SK-N-DZ (cell line): Measurements from ENCODE around the gene GRIN1.

Source experiments
- DNase-seq: peaks from one replicate; pipeline ENCODE4 v3.0.0-alpha.2; 2015; ENCODE audit warnings: low spot score

Gene GRIN1

DNA sequence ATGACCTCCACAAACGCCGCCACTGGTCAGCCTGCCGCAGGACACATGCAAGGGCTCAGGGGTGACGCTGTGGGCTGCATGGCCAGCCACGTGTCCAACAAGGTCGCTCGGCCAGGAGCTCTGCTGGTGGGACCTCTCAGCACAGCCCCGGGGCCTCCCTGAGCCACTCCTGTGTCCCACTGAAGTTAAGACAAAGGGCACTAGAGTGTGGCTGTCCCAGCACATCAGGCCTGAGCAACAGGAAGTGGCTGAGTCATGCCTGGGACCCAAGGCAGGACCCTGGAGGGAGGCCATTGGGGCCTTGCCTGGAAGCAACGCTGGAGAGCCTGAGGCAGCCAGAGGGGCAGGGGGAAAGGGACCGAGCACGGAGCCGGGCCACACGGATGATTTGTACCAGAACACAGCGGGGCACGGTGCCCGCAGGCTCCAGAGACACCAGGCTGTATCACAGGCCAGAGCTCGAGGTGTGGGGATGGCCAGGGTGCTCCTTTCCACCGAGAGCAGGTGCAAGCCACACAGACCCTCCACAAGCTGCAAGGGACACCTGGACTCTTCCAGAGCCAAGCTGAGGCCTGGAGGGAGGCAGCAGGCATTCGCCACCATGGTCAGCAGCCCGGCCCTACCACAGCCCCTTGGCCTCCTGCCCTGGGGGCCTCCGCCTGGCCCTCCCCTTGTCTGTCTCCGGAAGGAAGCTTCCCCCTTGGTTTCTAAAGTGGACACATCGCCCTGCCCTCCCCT is 39.4 kb downstream of the GRIN1 start:
- no peak for DNase-seq

DNA sequence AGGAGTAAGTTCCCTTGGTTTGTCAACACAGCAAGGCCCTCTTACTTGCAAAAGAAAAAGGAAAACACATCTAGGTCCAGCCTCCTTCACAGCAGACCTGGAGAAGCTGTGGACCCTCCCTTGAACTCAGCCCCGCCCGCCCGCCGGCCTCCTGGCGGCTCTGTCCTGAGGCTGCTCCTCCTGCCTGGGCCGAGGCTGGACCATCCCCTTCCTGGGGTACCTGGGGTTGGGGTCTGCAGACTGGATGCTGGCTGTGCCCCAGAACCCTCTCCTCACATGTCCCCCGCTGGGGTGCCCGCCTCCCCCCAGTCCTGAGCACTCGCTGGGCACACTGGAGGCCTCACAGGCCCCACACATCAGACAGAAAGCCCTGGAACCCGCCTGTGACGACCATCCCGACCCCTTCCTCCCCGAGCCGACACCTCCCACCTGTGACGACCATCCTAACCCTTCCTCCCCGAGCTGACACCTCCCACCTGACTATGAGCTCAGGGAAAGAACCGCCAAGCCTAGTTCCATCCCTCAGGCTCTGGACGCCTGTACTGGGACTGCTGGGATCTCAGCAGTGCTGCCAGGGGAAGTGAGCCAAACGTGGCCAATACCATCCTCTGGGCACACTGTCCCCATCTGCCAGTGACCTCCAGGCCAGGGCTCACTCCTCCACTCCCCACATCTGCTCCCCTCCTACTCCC is 40.1 kb downstream of the GRIN1 start:
- no peak for DNase-seq

DNA sequence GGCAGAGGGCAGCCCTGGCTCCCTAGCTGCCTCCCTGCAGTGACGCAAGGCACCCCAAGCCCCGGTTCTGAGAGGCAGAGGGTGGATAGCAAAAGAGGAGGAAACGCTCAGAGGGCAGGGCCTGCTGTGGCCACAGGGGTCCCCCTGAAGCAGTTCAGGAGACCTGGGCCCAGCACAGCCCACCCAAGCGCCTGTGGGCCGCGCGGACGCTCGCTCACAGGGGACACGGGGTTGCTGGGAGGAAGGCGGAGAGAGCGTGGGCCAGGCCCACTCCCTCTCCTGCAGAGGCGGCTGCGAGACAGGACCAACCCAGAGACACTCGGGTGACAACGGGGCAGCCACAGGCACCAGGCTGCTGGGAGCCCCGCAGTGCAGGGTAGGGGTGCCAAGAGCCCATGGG is 40.8 kb downstream of the GRIN1 start:
- DNase-seq, result no peak

DNA sequence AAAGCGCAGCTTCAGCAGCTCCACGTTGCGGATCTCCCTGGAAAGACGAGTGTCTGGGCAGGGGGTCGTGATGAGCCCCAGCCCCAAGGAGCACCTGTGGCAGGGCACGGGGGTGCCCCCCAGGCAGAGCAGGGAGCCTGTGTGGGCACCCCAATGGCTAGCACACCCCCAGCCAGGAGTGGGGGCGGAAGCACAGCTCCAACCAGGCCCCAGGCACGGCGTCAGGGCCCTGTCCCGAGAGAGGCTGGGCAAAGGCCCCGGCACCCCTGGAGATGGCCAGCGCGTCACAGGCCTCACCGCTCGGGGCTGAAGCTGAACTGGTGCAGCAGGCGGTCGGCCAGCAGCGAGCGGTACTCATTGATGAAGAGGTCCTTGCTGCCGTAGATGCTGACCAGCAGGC is 41.5 kb downstream of the GRIN1 start:
- no peak for DNase-seq

DNA sequence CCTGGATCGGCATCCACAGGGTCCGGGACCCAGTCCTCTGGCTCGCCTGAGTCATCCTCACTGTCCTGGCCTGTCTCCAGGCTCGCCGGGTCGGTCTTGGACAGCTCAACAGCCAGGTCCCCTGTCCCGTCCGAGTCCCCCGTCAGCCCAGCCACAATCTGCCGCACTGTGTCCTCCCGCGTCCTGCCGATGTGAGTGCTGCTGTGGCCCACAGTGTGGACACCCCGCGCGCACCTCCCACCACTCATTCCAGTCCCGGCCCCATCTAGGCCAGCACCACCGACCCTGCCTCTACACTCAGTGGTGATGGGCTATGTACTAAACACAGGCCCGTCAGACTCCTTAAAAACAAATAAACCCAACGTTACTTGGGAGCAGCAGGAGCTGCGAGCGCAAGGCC is 42.7 kb downstream of the GRIN1 start:
- DNase-seq, result no peak

DNA sequence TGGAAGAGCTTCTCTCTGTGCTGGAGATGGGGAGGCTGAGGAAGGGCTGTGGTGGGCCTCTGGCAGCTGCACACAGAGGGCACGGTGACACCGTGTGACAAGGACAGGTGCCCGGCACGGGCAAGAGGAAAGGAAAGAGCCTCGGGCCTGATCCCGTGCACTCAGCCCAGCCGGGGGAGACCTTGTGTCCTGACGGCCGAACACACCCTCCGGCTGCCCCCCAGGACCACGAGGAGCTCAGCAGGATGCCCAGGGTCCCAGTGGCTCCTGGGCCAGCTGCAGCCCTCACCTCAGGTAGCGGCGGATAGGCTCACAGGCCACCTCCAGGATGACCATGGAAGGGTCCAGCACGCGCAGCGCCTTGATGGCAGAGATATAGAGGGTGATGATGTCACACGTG is 43.9 kb downstream of the GRIN1 start:
- DNase-seq, result no peak

DNA sequence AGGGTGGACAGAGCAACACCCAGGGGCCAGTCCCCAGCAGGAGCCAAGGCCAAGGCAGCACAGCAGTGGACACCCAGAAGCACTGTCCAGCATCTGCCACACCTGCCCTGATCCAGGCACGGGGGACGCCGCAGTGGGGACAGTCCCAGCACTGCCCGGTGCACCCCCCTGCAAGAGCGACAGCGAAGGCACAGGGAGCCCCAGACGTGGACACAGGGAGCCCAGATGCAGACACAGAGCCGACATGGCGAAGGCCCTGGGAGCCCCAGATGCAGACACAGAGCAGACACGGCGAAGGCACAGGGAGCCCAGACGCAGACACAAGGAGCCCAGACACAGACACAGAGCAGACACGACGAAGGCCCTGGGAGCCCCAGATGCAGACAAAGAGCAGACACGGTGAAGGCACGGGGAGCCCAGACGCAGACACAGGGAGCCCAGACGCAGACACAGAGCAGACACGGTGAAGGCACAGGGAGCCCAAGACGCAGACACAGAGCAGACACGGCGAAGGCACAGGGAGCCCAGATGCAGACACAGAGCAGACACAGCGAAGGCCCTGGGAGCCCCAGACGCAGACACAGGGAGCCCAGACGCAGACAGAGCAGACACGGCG is 45.1 kb downstream of the GRIN1 start:
- DNase-seq, result peak; percentile 95

DNA sequence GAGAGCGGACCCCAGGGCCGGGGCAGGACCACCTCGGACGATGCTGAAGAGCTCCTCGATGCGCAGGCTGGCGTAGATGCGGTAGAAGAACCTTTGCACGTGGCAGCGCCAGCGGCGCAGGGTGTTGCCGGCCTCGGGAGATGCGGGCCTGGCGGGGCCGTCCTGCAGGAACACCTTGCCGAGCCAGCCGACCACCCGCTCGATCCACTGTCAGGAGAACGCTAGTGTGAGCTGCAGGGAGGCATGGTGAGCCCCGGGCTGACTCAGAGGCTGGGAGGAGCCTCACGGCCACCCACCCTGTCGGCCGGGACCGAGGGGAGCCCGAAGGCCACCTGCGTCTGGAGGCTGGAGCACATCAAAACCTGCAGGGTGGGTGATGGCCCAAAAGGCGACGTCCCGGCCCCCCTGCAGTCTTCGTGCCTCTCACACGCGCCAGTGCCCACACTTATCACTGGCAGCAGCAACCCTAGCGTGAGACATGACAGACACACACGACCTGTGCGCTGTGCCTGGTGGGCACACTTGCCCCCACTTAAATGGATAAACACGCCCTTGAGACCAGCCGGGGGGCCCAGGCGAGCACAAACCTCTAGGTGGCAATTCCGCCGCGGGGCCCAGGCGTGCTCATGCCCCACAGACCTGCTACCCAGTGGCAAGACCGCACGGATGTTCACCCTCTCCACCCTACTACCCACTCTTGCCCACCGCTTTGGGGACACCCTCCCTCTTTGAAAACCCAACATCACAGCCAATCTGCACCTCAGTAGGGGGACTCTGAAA is 46.1 kb downstream of the GRIN1 start:
- no peak for DNase-seq

DNA sequence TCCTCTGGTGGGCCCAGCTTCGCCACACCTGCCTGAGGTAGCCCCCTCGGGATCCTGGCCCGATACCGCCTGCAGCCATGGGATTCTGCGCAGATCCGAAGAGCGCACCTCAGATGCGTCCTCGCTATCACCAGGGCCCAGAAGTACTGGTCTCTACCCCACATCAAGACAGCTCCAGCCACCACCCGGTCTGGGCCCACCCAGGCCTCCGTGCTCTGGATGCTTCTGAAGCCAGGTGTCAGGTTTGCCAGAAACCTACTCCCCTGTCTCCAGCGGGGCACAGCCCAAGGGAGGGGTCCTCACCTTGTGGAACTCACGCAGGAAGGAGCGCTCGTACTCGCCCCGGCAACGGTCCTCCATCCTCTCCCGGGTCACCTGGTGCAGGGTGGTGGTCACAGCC is 47.0 kb downstream of the GRIN1 start:
- no peak for DNase-seq

DNA sequence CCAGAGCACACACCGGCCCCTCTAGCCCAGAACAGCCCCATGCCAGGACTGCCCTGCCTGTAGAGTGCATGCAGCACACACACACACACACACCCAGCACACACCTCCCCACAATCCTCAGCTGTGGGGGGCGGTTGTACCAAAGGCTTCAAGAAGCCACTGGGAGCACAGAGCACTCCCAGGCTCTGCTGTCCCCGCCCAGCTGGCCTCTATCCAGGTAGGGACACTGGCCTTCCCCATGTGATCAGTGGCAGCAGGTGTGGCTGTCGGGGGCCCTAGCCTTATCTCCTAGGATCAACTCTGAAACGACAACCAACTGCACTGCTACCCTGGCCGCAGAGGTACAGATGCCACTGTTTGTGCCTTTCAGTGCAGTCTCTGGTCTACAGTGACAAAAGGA is 47.4 kb downstream of the GRIN1 start:
- no peak for DNase-seq

DNA sequence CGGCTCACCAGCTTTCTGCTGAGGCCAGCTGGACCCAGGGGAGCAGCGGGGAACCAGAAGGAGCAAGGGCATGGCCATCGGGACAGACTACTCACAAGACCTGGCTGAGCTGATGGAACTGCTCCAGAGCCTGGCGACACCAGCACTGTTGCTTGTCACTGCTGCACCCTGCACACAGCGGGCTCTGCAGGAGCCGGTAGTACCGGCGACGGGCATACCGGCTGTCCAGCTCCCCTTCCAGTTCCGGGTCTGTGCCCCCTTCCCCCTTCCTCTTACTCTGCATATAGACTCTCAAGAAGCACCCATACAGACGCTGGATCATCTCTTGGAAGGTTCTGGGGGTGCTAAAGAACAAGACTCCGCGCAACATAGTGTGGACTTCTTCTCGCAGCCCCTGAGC is 48.4 kb downstream of the GRIN1 start:
- DNase-seq, result no peak

DNA sequence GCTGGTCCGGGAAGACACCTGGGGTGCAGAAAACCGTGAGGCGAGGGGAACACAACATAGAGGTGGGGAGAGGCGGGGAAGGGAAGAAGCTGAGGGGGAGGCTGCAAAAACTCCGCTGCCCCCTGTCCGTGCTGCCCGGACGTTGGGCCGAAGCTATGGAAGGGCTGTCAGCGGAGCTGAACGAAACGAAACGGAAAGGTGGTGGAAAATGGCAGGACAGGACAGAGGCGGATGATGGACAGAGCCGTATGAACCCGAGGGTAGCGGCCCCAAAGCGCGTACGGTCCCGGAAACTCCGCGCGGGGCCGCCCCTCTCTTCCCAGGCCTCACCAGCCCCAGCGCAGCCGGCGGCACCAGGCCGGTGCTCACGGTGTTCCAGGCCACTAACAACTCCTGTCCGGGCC is 49.1 kb downstream of the GRIN1 start:
- DNase-seq, result no peak

DNA sequence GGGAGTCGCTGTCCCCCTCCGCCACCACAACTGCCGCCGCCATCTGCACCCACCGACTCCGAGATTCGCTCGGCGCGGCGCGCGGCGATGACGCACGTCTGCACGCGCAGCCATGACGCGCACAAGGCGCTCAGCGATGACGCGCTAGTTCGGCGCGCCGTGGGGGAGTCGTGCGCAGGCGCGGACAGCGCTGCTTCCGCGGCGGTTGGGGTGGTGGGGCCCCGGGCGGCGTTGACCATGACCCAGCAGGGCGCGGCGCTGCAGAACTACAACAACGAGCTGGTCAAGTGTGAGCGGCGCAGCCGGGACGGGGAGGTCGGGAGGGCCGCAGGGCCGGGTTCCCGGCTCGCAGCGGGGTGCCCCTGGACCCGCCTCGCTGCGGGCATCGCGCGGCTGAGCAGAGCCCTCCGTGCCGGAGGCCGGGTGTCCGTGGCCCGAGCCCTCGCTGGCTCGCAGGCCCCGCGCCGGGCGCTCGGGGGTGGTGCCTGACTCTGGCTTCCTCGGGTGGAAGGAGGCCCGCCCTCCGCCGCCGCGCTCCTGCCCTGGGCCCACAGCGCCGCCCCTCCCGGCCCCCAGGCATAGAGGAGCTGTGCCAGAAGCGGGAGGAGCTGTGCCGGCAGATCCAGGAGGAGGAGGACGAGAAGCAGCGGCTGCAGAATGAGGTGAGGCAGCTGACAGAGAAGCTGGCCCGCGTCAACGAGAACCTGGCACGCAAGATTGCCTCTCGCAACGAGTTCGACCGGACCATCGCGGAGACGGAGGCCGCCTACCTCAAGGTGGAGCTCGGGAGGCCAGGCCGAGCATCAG is 49.7 kb downstream of the GRIN1 start, which contains the start of the genes ANAPC2 and SSNA1:
Gene ANAPC2, minus strand, starts transcription at position 71 of the 807 bp plus-strand sequence. Its CDS starts 28 bp downstream, at position 43.
Gene SSNA1, plus strand, starts transcription at position 187 of the 807 bp plus-strand sequence. Its CDS starts 51 bp downstream, at position 238.
- DNase-seq, result peak; percentile 90

DNA sequence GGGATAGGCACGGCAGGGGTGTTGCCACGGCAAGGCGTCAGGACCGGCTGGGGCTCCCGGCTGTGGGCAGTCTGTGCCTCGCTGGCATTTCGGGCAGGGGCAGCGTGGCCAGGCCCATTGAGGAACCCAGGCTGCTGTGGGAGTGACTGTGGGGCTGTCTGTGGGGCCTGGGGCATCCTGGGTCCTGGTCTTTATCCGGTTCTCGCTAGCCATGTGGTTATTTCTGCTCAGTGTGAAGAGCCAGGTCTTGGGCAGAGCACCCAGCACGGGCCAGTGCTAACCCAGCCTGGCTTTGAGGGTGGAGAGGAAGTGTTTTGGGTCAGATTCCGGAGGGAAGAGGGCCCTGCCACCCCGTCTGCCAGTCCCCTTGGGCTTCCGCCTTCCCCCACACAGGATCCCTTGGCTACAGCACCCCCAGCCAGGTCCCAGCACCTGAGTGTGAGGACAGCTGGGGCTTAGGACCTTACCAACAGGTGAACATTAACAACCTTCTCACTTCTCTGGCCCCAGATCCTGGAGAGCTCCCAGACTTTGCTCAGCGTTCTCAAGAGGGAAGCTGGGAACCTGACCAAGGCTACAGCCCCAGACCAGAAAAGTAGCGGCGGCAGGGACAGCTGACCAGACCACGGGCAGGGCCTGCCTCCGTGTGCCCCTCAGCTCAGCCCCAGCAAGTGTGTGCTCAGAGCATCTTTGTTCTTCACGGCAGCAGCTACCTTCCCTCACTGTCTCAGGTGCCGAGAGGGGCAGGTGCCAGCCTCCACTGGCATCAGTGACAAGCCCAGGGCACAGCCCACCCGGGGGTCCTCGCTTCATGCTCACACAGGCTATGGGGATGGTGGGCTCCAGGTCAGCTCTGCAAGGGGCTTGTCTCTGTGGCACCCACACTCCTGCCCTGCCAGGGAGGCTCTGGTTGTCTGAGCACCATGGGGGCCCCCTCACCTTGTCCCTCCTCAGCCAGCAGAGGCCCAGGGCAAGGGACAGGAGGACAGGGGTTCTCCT is 50.6 kb downstream of the GRIN1 start:
- DNase-seq, result no peak

DNA sequence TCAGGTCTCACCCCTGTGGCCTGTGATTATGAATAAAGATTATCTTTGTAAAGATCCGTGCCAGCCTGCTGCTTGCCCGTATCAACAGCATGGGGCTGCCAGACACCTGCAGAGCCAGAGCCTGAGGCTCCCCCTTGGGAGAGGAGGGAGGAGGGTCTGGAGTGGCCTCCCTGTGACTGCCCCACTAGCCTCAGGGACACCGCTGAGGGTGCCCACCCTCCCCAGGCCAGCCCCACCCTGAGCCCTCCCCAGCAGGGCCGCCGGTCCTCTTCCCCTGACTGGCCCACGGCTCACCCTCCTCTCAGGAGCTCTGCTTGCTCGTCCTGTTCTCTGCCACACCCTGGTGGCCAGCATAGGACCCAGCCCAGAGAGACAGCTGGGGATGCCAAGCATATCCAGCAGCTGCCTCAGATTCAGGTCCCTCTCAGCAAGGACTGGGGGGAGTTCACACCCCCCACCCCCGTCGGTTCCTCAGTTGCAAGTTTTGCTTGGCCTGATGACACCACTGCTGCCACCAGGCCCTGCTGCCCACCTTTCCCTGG is 51.4 kb downstream of the GRIN1 start:
- no peak for DNase-seq

DNA sequence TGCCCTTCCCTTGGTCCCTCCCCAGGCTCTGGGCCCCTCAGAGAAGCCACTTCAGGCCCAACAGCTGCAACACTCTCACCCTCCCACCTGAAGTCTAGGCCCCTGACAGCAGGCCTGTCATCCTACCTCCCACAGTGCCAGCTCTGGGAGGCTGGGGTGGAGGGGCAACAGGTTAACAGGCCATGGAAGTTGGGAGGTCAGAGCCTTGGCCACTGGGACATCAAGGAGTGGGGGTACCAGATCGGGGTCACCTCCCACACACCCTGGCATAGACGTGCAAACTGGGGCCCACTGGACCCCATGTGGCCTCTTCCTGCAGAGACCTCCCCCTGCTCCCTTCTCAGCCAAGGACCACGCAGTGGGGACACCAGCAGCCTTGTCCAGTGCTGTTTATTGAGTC is 52.3 kb downstream of the GRIN1 start:
- no peak for DNase-seq

DNA sequence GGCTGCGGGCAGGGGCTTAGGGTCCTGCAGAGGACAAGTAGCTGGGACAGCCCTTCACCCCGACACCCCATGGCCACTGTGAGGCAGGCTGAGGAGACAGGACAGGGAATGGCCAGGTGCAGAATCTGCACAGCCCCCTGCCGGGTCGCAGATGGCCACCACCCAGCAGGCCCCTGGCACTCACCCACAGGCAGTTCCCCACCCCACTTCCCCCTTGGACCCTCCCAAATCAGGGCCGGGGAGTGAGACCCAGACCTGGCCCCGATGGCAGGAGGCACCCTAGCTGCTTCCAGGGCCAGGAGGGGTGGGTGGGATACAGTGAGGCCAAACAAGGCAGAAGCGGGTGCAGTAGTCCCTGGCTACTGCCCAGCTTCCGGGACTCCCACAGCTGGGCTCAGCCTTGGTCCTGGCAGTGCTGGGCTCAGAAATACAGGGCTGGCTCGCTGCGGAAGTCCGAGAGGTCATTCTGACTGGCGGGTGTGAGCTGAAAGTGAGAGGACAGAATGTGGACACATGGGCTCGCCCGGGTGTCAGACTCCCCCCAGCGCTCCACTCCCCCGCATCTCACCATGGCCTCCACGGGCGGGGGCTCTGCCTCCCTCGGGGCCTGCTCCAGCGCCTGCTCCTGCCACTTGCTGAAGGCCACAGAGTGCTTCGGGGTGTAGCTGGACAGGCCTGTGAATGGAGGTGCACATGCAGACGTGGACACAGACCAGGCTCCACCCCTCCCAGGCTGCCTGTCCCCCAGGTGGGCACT is 52.9 kb downstream of the GRIN1 start:
- no peak for DNase-seq

DNA sequence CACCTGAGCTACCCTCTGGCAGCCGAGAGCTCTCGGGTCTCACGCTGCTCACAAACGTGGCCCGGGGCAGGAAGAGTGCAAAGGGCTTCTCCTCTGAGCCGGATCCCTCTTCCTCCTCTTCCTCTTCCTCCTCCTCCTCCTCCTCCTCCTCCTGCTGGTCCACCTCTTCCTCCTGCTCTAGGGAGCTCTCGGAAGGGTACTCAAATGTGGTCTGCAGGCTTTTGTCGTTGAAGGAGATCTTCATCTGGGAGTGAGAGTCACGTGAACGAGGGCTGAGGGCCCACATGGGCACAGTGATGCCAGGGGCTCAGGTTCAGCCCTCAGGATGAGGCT is 53.5 kb downstream of the GRIN1 start:
- DNase-seq, result no peak

DNA sequence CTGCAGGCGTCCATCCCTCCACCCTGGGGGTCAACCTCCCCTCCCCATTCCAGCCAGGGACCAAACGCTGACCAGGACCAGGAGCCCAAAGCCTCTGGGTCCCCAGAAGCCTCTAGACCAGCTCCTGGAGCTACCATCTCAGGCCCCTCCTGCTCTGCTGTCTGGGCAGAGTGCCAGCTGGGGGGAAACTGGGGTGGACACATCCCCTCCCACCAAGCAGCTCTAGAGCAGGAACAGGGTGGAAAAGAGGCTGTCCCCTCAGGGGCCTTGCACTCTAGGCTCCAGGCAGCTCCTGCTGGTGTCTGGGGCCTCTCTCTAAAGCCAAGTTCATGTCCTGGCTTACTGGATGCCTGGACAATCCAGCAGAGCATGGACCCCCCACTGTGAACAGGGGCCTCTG is 53.9 kb downstream of the GRIN1 start:
- no peak for DNase-seq
